Posterior vena cava (tissue), 2 donors: ENCODE results near the gene KCTD18. TPM values are rescaled to one million over a fixed set of nuclear protein-coding genes. Genes with fewer than 3 reads are reported as not detected.

Experiments
- DNase-seq: peaks from one replicate; pipeline ENCODE4 v3.0.0-alpha.2; 2020; ENCODE audit warnings: low spot score
- intact Hi-C, 2 donors: fragments of 100-400 bp; cut with DNase I; formaldehyde crosslinking; loops; one replicate each; pipeline versions ENCODE4 v1.14.1 to v1.14.2; 2022 to 2023
- long read RNA-seq, 2 donors: library from polyadenylated mRNA; unstranded; transcript quantifications; one replicate each; pipeline ENCODE4 v2.0.0, GENCODE V29; 2020 to 2021
- total RNA-seq, 2 donors: library from RNA; stranded (reverse); fragmentation: NEBNext Ultra II Directional; extraction: Animal tissue kit (Norgen Biotek cat#: 25700); gene quantifications; one replicate each; pipeline ENCODE4 v1.2.1, GENCODE V29; 2021
- donor health status: DM: yes; HTN: yes; CAD: no.
- donor health status: DM: yes; HTN: yes; CAD: no.

The KCTD18 gene
- 10 to 100 TPM; 13.8 to 18.5 TPM for total RNA-seq
- long read RNA-seq, donor 1, partial matches to known transcripts, result 2 of 7 reads
- long read RNA-seq, donor 1, other reads (novel, unspliced or antisense), result 1 of 7 reads
- long read RNA-seq, donor 2, partial matches to known transcripts, result 4 of 10 reads
- long read RNA-seq, donor 2, other reads (novel, unspliced or antisense), result 2 of 10 reads

DNA sequence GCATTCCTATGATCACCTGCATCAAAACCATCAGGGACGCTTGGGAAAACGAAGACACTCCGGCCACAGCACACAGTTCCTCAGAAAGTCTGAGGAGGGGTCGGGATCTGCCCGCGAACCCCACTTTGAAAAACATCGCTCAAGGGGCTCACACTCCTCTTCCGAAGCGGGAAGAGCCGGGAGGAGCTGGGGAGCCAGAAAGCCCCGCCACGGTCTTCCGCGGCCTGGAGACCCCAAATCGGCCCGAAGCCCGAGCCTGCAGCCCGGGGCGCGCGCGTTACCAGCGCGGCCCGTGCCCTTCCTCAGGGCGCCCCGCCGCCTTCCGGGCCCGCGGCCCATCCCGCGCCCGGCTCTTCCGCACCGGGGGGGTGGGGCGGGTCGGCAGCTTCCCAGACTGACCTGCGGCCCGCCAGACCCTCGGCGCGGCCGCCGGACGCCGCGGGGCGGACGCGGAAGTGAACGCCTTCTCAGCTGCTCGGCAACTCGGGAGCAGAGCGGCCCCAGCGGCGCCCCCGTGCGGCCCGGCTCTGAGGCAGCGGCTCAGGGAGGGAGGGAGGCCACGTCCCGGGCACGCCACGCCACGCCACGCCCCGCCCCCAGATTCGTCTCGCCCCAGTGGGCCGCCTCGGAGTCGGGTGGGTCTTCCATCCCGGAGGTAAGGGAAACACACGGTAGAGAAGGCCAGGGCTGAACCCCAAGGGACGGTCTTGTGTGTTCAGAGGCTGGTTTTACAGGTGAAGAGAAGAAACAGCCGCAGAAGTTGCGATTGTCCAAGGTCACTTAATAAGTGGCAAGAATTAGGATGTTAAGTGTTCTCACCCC lies at the start of gene KCTD18:
Gene KCTD18, minus strand, starts transcription at position 457 of the 822 bp plus-strand sequence. CDS start 3,052 bp downstream, outside the sequence.
- peak; percentile 98 for DNase-seq
- intact Hi-C loops, result no loop called here

DNA sequence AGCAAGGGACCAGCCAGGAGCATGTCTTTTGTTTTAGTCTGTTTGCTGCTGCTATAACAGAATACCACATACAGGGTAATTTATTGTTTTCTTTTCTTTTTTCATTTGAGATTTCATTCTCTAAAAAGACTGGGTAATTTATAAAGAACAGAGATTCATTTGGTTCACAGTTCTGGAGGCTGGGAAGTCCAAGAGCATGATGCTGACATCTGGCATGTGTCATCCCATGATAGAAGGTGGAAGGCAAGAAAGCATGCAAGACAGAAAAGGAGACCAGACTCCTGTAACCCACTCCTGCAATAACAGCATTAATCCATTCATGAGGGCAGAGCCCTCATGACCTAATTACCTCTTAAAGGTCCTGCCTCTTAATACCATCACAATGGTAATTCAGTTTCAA lies 30.9 kb upstream of the KCTD18 start:
- intact Hi-C loops, result no loop called here

DNA sequence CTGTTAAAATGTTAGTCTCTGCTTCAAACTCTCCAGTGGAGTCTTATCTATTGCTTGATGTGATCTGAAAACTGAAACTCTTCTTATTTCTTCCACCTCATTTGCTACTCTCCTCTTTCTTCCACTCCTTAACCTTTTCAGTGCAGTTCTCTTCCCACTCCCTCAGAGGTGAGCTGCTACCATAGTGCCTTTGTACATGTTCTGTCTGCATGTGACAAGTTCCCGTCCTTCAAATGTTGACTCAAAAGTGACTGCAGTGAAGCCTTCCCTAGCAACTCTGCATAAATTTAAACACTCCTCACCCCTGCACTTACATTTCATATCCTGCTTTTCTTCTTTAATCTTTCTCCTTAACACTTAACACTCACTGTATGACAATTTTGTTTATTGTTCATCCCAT lies 28.3 kb upstream of the KCTD18 start:
- no peak for DNase-seq
- intact Hi-C loops, result no loop called here

More for the DNA sequence above, 30.9 kb upstream of the KCTD18 start:
- no peak for DNase-seq

DNA sequence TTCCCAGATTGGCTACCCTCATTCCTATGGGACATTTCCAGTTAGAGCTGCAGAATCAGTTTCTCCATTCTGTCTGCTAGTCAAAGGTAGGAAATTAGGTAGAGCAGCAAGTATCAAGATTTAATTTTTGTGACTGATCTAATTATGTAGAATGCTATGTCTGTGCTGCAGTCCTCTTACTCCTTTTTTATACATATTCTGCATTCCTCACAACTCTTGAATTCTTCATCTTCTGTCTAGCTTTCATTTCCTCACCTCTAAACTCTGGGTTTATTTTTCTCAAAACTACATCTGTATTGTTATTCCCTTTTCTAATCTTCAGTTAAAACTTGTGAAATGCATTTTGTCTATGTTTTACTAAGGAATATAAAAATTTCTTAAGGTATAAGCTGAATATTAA lies 24.7 kb upstream of the KCTD18 start:
- intact Hi-C loops, result no loop called here

DNA sequence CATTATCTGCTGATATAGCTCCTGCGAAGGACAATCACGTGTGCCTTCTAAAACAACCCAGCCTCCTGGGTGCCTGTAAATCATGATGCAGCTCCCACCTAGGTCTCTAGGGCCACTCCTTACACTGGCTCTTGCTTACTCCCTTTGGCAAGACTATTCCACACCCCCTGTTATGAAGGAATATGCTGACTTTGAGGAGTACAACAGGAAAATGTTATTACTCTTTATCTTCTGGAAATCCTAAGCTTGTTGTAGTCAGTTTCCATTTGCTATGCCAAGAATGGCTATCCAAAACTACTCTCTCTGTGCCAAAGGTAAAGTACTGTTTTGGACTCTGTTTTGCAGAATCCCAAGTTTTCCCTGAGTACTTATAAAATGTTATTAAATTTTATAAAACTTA lies 23.9 kb upstream of the KCTD18 start:
- intact Hi-C loops, result no loop called here
- DNase-seq, result no peak

More for the DNA sequence above, 24.7 kb upstream of the KCTD18 start:
- no peak for DNase-seq

DNA sequence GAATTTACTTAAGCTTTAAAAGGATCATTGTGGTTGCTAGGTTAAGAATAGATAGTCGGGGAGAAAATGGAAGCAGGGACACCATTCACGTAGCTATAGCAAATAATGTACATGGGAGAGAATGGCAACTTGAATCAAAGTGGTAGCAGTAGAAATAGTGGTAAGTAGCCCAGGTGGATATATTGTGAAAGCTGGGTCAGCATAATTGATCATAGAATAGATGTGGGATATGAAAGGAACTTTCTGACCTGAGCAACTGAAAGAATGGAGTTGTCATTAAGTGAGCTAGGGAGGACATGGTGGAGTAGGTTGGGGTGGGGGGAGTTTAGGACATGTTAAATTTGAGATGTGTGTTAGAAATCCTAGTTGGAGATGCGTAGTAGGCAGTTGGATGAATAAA lies 18.4 kb upstream of the KCTD18 start:
- intact Hi-C loops, result loop anchor here in 1 of 2 donors (5.0 kb wide), 1 partner anchor 659 kb away; no protein-coding TSS in a partner anchor
- no peak for DNase-seq

DNA sequence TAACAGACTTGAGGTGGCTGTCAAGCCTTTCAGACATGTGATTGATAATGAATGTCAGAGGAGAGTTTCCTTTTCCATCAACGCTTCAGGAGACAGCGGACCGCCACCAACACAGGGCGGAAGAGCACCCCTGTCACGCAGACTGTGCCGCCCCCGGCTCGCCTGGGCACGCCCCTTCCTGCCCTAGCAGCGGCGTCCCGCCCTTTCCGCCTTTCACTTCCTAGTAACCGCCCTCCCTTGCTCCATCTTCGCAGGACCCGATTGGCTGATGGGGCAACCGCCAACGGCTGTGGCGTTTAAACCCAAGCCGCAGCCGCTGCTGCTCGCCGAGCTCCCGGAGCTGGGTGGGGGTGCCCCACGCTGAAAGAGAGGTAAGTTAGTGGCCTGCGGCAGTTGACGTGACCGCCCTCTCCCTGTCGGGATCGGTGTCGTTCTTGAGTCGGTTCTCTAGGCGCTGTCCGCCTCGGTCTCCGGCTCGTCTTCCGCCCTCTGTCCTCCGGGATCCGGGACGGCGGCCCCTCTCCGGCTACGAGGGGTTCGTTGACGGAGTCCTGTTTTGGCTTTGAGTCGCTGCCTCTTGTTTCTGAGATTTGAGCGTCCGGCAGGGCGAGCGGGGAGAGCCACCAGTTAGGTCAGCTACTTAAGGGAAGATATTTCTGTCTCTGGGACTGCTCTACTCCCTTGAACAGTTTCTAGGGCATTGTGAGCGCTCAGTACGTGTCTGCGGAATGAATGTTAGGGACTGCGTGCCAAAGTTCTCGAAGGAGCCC lies 16.2 kb upstream of the KCTD18 start, which contains the start of gene SGO2:
Gene SGO2, plus strand, starts transcription at position 326 of the 770 bp plus-strand sequence. CDS start 6,769 bp downstream, outside the sequence.
- DNase-seq, result peak; percentile 98
- intact Hi-C loops, result loop anchor here in 1 of 2 donors (5.0 kb wide), 1 partner anchor 661 kb away; no protein-coding TSS in a partner anchor

DNA sequence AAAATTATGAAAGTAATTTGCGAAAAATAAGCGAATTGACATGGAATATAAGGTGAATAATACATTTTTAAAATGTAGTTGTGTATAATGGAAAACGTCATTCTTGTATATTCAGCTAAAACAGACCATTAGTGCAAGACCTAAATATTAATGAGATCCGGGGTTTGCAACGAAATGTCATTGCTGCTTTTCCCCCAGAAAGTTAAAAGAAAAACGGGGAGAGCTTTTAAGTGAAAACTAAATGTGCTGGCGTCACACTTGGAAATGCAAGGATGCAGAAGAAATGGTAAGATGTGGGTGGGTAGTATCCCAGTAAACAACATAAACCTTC lies 15.6 kb upstream of the KCTD18 start:
- no peak for DNase-seq
- intact Hi-C loops, result loop anchor here in 1 of 2 donors (5.0 kb wide), 1 partner anchor 662 kb away; no protein-coding TSS in a partner anchor

DNA sequence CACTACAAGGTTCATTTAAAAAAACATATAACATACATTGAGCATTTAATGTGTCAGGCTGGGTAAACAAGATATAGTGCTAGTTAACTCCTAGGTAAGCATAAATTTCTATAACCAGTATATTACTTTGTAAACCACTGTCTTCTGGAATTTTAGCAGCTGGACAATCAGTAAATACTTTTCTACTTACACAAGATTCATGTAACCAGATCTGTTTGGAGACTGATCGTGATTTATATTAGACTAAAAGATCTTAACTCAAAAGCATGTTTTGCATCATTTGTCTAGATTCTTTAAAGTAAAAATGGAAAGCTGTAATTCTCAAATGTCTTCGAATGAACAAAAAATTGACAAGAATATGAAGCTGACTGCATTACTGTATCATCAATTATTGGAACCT lies 15.2 kb upstream of the KCTD18 start:
- no peak for DNase-seq
- intact Hi-C loops, result loop anchor here in 1 of 2 donors (5.0 kb wide), 1 partner anchor 662 kb away; no protein-coding TSS in a partner anchor

DNA sequence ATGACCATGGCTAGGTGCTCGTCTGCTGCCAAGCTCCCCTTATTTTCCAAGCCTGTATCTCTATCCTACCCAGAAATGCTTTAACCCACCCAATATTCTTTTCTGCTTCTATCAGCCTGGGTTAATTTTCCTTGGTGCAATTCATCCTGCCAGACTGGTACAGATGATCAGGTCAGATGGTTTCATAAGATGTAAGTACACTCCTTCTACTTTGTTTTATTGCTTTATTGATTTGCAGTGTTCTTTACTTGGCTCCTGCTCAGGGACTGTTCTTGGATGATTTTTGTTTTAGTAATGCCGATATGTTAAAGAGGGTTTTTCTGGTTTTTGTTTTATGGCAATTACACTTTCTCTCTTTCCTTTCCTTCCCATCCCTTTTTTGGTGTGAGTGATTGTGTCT lies 13.7 kb upstream of the KCTD18 start:
- intact Hi-C loops, result no loop called here
- DNase-seq, result no peak

DNA sequence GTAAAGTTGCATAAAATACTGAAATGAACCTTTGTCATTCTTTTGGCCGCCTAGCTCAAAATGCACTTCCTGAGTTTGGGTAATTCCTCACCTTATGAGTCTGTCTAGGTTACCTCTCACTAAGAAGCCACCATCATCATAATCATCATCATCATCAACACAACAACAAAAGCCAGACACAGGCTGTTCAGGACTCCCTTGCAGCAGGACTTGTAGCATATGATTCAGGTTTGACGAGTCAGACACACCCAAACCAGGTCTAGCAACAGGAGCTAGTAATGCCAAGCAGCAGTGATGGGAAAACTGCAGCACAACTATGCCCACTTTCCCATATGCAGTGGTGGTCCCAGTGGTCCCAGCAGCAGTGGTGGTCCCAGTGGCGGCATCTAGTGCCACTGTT lies 13.3 kb upstream of the KCTD18 start:
- no peak for DNase-seq
- intact Hi-C loops, result no loop called here

DNA sequence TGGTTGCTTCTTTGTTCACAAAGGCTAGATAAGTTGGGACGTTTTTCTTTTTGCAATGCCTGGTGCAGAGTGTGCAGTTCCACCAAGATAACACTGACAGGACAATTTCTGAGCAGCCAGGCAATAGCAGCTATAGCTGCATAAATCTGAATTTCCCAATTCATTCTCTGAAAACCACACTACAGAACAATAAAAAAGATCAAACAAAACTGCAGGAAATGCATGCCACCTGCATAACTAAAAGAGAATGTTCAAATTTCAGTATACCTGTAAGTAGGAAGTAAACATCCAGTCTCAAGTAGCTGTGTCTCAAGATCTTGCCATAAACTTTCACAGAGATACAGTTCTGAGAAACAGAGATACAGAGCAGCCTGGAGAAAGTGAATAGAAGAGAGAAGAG lies 5.3 kb upstream of the KCTD18 start:
- no peak for DNase-seq
- intact Hi-C loops, result no loop called here

DNA sequence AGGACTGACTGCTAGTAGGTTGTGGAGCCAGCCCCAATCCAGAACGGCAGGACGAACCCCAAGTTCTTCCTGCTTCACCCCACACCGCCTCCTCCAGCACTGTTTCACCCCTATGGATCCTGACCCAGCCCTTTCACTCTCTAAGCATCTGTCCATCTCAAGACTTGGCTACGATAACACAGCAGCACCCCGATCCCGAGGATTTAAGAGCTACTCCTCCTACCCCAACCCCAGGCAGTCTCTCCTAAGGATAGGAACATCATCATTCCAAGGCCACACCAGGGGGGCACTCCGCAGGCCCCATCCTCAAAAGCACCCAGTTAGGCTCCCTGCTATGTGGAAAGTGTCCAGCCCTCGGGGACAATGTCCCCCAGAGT lies 645 bp downstream of the KCTD18 start:
- no peak for DNase-seq
- intact Hi-C loops, result no loop called here

DNA sequence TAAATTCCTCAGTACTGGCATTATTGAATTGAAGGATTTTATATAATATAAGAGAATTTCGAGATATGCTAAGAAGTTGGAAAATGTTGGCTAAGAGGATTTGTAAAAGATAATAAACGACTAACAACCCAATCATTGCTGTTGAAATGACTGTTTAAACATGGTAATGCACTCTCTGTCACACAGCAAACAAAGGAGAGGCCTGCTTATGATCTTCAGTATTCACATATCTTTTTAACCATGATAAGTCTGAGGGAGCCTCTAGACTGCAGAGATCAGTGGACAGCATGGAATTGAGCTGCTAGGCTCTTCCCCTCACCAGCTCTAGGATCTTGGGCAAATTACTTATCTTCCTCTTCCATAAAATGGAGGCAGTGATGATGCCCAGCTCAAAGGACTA lies 2.7 kb downstream of the KCTD18 start:
- intact Hi-C loops, result no loop called here
- no peak for DNase-seq

DNA sequence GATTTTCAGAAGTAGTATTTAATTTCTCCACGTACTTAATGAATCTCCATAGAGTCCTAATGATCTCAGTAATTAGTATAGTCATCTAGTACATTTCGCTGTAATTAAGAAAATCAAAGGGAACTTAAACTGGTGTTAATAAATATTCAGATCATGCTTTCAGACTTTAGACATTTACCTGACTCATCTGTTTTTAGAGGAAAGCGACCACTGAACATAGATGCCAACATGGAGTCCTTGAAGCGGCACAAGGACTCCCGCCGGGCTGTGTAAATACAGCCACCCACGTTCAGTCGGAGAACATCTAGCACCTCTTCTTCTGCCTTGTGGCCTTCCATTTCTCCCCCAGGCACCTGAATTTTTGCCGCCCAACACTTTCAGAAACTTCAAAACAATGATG lies 3.2 kb downstream of the KCTD18 start:
- intact Hi-C loops, result no loop called here
- no peak for DNase-seq

DNA sequence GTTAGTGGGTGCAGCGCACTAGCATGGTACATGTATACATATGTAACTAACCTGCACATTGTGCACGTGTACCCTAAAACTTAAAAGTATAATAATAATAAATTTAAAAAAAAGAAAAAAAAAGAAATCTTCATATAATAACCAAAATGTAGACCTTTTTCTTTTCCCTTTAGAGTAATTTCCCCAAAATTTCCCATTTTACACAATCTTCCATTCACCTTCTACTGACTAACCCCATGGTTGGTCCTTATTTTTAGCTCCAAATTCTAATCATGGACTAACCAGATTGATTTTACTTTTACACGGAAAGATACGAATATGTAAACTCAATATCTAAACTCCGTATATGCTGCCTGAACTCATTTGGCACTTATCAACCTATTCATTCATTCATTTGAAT lies 7.7 kb downstream of the KCTD18 start:
- no peak for DNase-seq
- intact Hi-C loops, result no loop called here

DNA sequence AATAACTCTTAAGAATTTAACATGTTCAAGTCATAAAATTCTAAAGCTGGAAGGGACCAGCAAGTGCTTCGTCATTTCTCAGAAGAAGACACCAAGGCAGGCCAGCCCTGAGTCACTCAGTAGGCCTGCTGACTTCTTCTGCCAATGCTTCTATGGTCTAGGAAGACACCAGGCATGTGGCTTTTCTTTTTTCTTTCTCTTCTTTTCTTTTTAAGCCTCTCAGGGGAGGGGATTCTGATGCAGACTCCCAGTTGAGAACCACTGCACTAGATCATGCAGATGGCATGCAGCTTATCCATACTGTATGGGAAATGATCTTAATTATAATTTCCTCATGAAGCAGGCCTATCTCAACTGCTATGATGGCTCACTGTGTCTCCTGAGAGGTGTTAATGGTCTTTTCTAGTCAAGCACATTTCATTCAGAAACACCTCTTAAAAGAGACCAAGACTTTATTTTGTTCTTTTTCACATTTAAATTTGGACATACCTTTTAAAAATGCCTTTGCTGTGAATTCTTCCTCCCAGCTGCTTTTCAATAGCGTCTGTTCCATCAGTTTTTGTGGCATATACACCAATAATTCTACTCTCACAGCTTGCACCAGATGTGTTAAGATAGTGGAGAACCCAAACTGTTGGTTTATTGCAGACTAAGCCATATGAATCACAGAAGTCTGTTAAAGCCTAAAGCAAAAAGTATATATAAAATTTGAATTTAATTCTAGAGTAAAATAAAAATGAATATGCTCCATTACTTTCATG lies 11.3 kb downstream of the KCTD18 start:
- intact Hi-C loops, result no loop called here

DNA sequence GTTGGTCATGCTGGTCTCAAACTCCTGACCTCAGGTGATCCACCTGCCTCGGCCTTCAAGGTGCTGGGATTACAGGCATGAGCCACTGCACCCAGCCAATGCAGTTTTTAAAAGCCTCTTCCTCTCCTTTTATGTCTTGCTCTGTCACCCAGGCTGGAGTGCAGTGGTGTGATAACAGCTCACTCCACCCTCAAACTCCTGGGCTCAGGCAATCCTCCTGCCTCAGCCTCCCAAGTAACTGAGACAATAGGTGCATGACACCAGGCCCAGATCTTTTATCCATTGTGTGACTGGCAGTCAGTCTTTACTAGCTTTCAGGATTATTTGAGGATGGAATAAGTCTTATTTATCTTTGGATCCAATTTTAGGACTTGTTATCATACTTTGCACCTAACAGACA lies 13.2 kb downstream of the KCTD18 start:
- no peak for DNase-seq
- intact Hi-C loops, result no loop called here

More for the DNA sequence above, 11.3 kb downstream of the KCTD18 start:
- DNase-seq, result no peak

DNA sequence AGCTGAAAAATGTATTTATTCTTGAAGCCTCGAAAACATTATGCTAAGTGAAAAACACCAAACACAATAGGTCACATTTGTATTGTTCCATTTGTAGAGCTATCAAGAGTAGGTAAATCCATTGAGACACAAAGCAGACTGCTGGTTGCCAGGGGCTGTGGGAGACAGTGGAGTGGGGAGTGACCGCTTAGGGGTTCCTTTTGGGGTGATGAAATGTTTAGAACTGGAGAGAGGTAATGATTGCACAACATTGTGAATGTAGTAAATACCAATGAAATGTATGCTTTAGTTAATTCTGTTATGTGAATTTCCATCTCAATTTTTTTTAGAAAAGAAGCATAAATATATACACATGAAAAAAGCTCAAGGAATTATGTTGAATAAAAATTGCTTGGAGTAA lies 15.8 kb downstream of the KCTD18 start:
- intact Hi-C loops, result no loop called here
- no peak for DNase-seq
